SH-SY5Y (cell line): Measurements from ENCODE around the gene ACTRT3.

Source experiments
- GATA2 ChIP-seq: IDR thresholded peaks from 2 replicates; pipeline ENCODE4 v1.6.1; 2011; ENCODE audit warnings: mild to moderate bottlenecking, low read depth, low read length
- GATA3 ChIP-seq: IDR thresholded peaks from 2 replicates; pipeline ENCODE4 v1.6.1; 2011; ENCODE audit warnings: low read depth, mild to moderate bottlenecking, low read length, moderate library complexity

- TF ChIP-seq GATA3 = no peak
- no peak for TF ChIP-seq GATA2
These were observed 20.7 kb downstream of the ACTRT3 start for GRCh38 chr3:169748670-169749069.
